ENCODE results near the gene OSBPL2.

The OSBPL2 gene

GRCh38 chr20:62277253-62277652 lies 38.9 kb downstream of the OSBPL2 start:
- no peak overlapping the region for H3K27ac ChIP-seq (ENCODE audit: low read length)
- H2AFZ ChIP-seq (ENCODE audit: low read depth, low read length), result no peak overlapping the region
- no peaks in the 10 kb centered on the region for H3K9me3 ChIP-seq (ENCODE audit: insufficient read depth, low read length, severe bottlenecking)
- no peak overlapping the region for H3K9ac ChIP-seq (ENCODE audit: low read depth, low read length)
- no peak for TF ChIP-seq EZH2 (IDR thresholded peaks at IDR 0.05; ENCODE audit: borderline replicate concordance, low read depth, low read length, severe bottlenecking)
- H3K36me3 ChIP-seq (ENCODE audit: insufficient read depth, low read length), result peaks cover 74% of the 10 kb centered on the region
- ATAC-seq (ENCODE audit: insufficient read depth, low read depth), result no peak
- no peaks in the 10 kb centered on the region for H3K79me2 ChIP-seq (ENCODE audit: insufficient read depth, low read length)
- H3K4me2 ChIP-seq (ENCODE audit: insufficient read depth, low read length), result no peak overlapping the region
- H3K4me3 ChIP-seq (ENCODE audit: low read depth in 1 of 2, low read length in 2 of 2), result no peak overlapping the region
- no peak for DNase-seq
- H3K4me1 ChIP-seq (ENCODE audit: insufficient read depth, low read length), result no peaks in the 10 kb centered on the region
- peaks cover 12% of the 10 kb centered on the region; the same call in 1 of the 2 replicates for H4K20me1 ChIP-seq (ENCODE audit: insufficient read depth, low read length)
- H3K27me3 ChIP-seq (ENCODE audit: insufficient read depth, low read length, poor library complexity), result no peaks in the 10 kb centered on the region

- H3K27ac ChIP-seq (ENCODE audit: low read length), result no peak overlapping the region
- H2AFZ ChIP-seq (ENCODE audit: low read depth, low read length), result no peak overlapping the region
- H3K9me3 ChIP-seq (ENCODE audit: insufficient read depth, low read length, severe bottlenecking), result no peaks in the 10 kb centered on the region
- no peak overlapping the region for H3K4me2 ChIP-seq (ENCODE audit: insufficient read depth, low read length)
- H3K79me2 ChIP-seq (ENCODE audit: insufficient read depth, low read length), result no peaks in the 10 kb centered on the region
- H3K4me3 ChIP-seq (ENCODE audit: low read depth in 1 of 2, low read length in 2 of 2), result no peak overlapping the region
- no peak for TF ChIP-seq EZH2 (IDR thresholded peaks at IDR 0.05; ENCODE audit: borderline replicate concordance, low read depth, low read length, severe bottlenecking)
- TF ChIP-seq CTCF (IDR thresholded peaks at IDR 0.05; ENCODE audit: borderline replicate concordance, extremely low read depth, low read length, poor library complexity, severe bottlenecking), result no peak
- no peak for ATAC-seq (ENCODE audit: insufficient read depth, low read depth)
- H3K4me1 ChIP-seq (ENCODE audit: insufficient read depth, low read length), result no peaks in the 10 kb centered on the region
- no peak overlapping the region for H3K9ac ChIP-seq (ENCODE audit: low read depth, low read length)
- H3K27me3 ChIP-seq (ENCODE audit: insufficient read depth, low read length, poor library complexity), result no peaks in the 10 kb centered on the region
- peaks cover 69% of the 10 kb centered on the region for H3K36me3 ChIP-seq (ENCODE audit: insufficient read depth, low read length)
- H4K20me1 ChIP-seq (ENCODE audit: insufficient read depth, low read length), result peaks cover 3% of the 10 kb centered on the region; the same call in 1 of the 2 replicates
- DNase-seq, result no peak
These were observed 42.0 kb downstream of the OSBPL2 start for GRCh38 chr20:62280303-62280702.

GRCh38 chr20:62281161-62281933 lies 43.0 kb downstream of the OSBPL2 start:
- H3K27ac ChIP-seq (ENCODE audit: low read length), result no peak overlapping the region
- H3K9me3 ChIP-seq (ENCODE audit: insufficient read depth, low read length, severe bottlenecking), result no peaks in the 10 kb centered on the region
- no peak overlapping the region for H2AFZ ChIP-seq (ENCODE audit: low read depth, low read length)
- no peaks in the 10 kb centered on the region for H3K4me1 ChIP-seq (ENCODE audit: insufficient read depth, low read length)
- H3K79me2 ChIP-seq (ENCODE audit: insufficient read depth, low read length), result no peaks in the 10 kb centered on the region
- no peak overlapping the region for H3K4me2 ChIP-seq (ENCODE audit: insufficient read depth, low read length)
- TF ChIP-seq CTCF (IDR thresholded peaks at IDR 0.05; ENCODE audit: borderline replicate concordance, extremely low read depth, low read length, poor library complexity, severe bottlenecking) (no peak), EZH2 (IDR thresholded peaks at IDR 0.05; ENCODE audit: borderline replicate concordance, low read depth, low read length, severe bottlenecking) (no peak)
- H3K4me3 ChIP-seq (ENCODE audit: low read depth in 1 of 2, low read length in 2 of 2), result no peak overlapping the region
- peaks cover 3% of the 10 kb centered on the region; the same call in 1 of the 2 replicates for H4K20me1 ChIP-seq (ENCODE audit: insufficient read depth, low read length)
- H3K27me3 ChIP-seq (ENCODE audit: insufficient read depth, low read length, poor library complexity), result no peaks in the 10 kb centered on the region
- ATAC-seq (ENCODE audit: insufficient read depth, low read depth) (no peak), DNase-seq (no peak)
- H3K9ac ChIP-seq (ENCODE audit: low read depth, low read length), result no peak overlapping the region
- peaks cover 74% of the 10 kb centered on the region for H3K36me3 ChIP-seq (ENCODE audit: insufficient read depth, low read length)

- no peak overlapping the region for H3K4me2 ChIP-seq (ENCODE audit: insufficient read depth, low read length)
These were observed 43.8 kb downstream of the OSBPL2 start for GRCh38 chr20:62282103-62282502.

More at GRCh38 chr20:62282103-62282502, 43.8 kb downstream of the OSBPL2 start:
- DNase-seq, result no peak
- H3K9me3 ChIP-seq (ENCODE audit: insufficient read depth, low read length, severe bottlenecking), result no peaks in the 10 kb centered on the region
- no peaks in the 10 kb centered on the region for H3K4me1 ChIP-seq (ENCODE audit: insufficient read depth, low read length)
- peaks cover 3% of the 10 kb centered on the region; the same call in 1 of the 2 replicates for H4K20me1 ChIP-seq (ENCODE audit: insufficient read depth, low read length)
- H3K27ac ChIP-seq (ENCODE audit: low read length), result no peak overlapping the region
- peaks cover 80% of the 10 kb centered on the region for H3K36me3 ChIP-seq (ENCODE audit: insufficient read depth, low read length)
- no peak overlapping the region for H3K4me3 ChIP-seq (ENCODE audit: low read depth in 1 of 2, low read length in 2 of 2)
- H3K9ac ChIP-seq (ENCODE audit: low read depth, low read length), result no peak overlapping the region
- ATAC-seq (ENCODE audit: insufficient read depth, low read depth), result no peak
- H2AFZ ChIP-seq (ENCODE audit: low read depth, low read length), result no peak overlapping the region
- no peaks in the 10 kb centered on the region for H3K79me2 ChIP-seq (ENCODE audit: insufficient read depth, low read length)
- no peak for TF ChIP-seq CTCF (IDR thresholded peaks at IDR 0.05; ENCODE audit: borderline replicate concordance, extremely low read depth, low read length, poor library complexity, severe bottlenecking)
- no peak for TF ChIP-seq EZH2 (IDR thresholded peaks at IDR 0.05; ENCODE audit: borderline replicate concordance, low read depth, low read length, severe bottlenecking)
- H3K27me3 ChIP-seq (ENCODE audit: insufficient read depth, low read length, poor library complexity), result no peaks in the 10 kb centered on the region

Measured in DND-41 (cell line).